IMR-90 (cell line): ENCODE measurements around the gene GABPA. TPM values are rescaled to one million over a fixed set of nuclear protein-coding genes. Genes with fewer than 3 reads are reported as not detected.

Source experiments
- ATAC-seq: fragments of 200-7000 bp; cut with Tn5 transposase; 2 replicates; pipeline ENCODE4 v1.9.1; 2020; ENCODE audit warnings: low read depth, mild to moderate bottlenecking, moderate library complexity
- BruUV-seq: library from RNA; stranded (reverse); fragments of 400-500 nt; replicated peaks from 2 replicates; lab custom pipeline; 2021; lab: Mats Ljungman, UMichigan
- CTCF ChIA-PET: fragments of 300-600 bp; formaldehyde crosslinking; extraction: SDS; loops from one replicate; lab custom pipeline; 2021; ENCODE audit warnings: antibody characterized with exemption; lab: Yijun Ruan, JAX
- POLR2A ChIA-PET: fragments of 300-600 bp; sonication (Branson Sonifier 250); formaldehyde crosslinking; loops from one replicate; lab custom pipeline; 2022; ENCODE audit warnings: antibody characterized with exemption; ENCODE audit not compliant: unreplicated experiment; lab: Charles Lee
- DNase-seq: peaks from one replicate; pipeline ENCODE4 v3.0.0; 2013
- H2AFZ ChIP-seq: replicated peaks from 2 replicates; pipeline ENCODE3; 2013; ENCODE audit warnings: low read length, mild to moderate bottlenecking; ENCODE audit not compliant: poor library complexity
- H2AK5ac ChIP-seq: 2 replicates; pipeline ENCODE4 v1.6.1; 2013; ENCODE audit warnings: low read depth, low read length, inconsistent platforms
- H2AK9ac ChIP-seq: replicated peaks from 2 replicates; pipeline ENCODE3; 2013; ENCODE audit warnings: mild to moderate bottlenecking, low read depth, low read length, moderate library complexity; ENCODE audit not compliant: poor library complexity
- H2BK120ac ChIP-seq: 2 replicates; pipeline ENCODE4 v1.6.1; 2013; ENCODE audit warnings: low read depth, low read length, inconsistent platforms
- H2BK15ac ChIP-seq: 3 replicates; pipeline ENCODE4 v1.6.1; 2013; ENCODE audit warnings: low read depth, low read length, inconsistent platforms
- H2BK20ac ChIP-seq: 2 replicates; pipeline ENCODE4 v1.6.1; 2013; ENCODE audit warnings: low read depth, mild to moderate bottlenecking, inconsistent platforms, low read length, moderate library complexity
- H2BK5ac ChIP-seq: 2 replicates; pipeline ENCODE4 v1.6.1; 2013; ENCODE audit warnings: mild to moderate bottlenecking, low read depth, low read length, inconsistent platforms; ENCODE audit not compliant: poor library complexity, severe bottlenecking
- H3K14ac ChIP-seq: replicated peaks from 2 replicates; pipeline ENCODE4 v1.6.1; 2013; ENCODE audit warnings: low read depth, low read length, inconsistent platforms
- H3K18ac ChIP-seq: 2 replicates; pipeline ENCODE4 v1.6.1; 2013; ENCODE audit warnings: low read depth, low read length, control low read depth
- H3K23ac ChIP-seq: 2 replicates; pipeline ENCODE4 v1.6.1; 2013; ENCODE audit warnings: low read depth, low read length, inconsistent platforms
- H3K27ac ChIP-seq: 2 replicates; pipeline ENCODE4 v1.5.1; 2013; ENCODE audit warnings: mild to moderate bottlenecking, control low read depth, low read length; ENCODE audit not compliant: insufficient read depth
- H3K27me3 ChIP-seq: 2 replicates; pipeline ENCODE4 v1.6.1; 2013; ENCODE audit warnings: low read length; ENCODE audit not compliant: control insufficient read depth, insufficient read depth
- H3K36me3 ChIP-seq: 2 replicates; pipeline ENCODE4 v1.6.1; 2013; ENCODE audit warnings: low read length, mixed read lengths; ENCODE audit not compliant: control insufficient read depth, insufficient read depth
- H3K4ac ChIP-seq: 2 replicates; pipeline ENCODE4 v1.6.1; 2013; ENCODE audit warnings: low read depth, low read length, inconsistent platforms
- H3K4me1 ChIP-seq: 2 replicates; pipeline ENCODE4 v1.6.1; 2013; ENCODE audit warnings: low read length, mixed read lengths; ENCODE audit not compliant: control insufficient read depth, insufficient read depth
- H3K4me2 ChIP-seq: 2 replicates; pipeline ENCODE4 v1.6.1; 2013; ENCODE audit warnings: low read depth, mild to moderate bottlenecking, control low read depth, low read length, moderate library complexity
- H3K4me3 ChIP-seq: 2 replicates; pipeline ENCODE4 v1.5.1; 2013; ENCODE audit warnings: low read depth, mild to moderate bottlenecking, control low read depth, low read length, moderate library complexity; ENCODE audit not compliant: insufficient read depth
- H3K56ac ChIP-seq: 2 replicates; pipeline ENCODE4 v1.6.1; 2013; ENCODE audit warnings: low read length, inconsistent platforms; ENCODE audit not compliant: insufficient read depth; ENCODE audit errors: extremely low read depth
- H3K79me1 ChIP-seq, 2 experiments: 2 replicates each; pipeline ENCODE4 v1.6.1; 2013; ENCODE audit warnings: low read length in 2 of 2, inconsistent platforms in 1 of 2, low read depth in 1 of 2
- H3K9ac ChIP-seq: 2 replicates; pipeline ENCODE4 v1.6.1; 2013; ENCODE audit warnings: low read depth, low read length, control low read depth
- H3K9me1 ChIP-seq: 2 replicates; pipeline ENCODE4 v1.6.1; 2013; ENCODE audit warnings: low read length, inconsistent platforms; ENCODE audit not compliant: insufficient read depth
- H3K9me3 ChIP-seq: 2 replicates; pipeline ENCODE4 v1.6.1; 2013; ENCODE audit warnings: low read length; ENCODE audit not compliant: control insufficient read depth, insufficient read depth
- H4K20me1 ChIP-seq: 2 replicates; pipeline ENCODE4 v1.6.1; 2013; ENCODE audit warnings: low read length, inconsistent platforms; ENCODE audit not compliant: insufficient read depth
- H4K5ac ChIP-seq: 2 replicates; pipeline ENCODE4 v1.6.1; 2013; ENCODE audit warnings: mild to moderate bottlenecking, low read depth, low read length, control low read depth
- H4K8ac ChIP-seq, 2 experiments: 2 replicates each; pipeline ENCODE4 v1.6.1; 2013; ENCODE audit warnings: low read depth in 2 of 2, low read length in 2 of 2, control low read depth in 1 of 2, inconsistent platforms in 1 of 2
- H4K91ac ChIP-seq: 2 replicates; pipeline ENCODE4 v1.6.1; 2013; ENCODE audit warnings: low read depth, low read length, inconsistent platforms; ENCODE audit not compliant: insufficient read depth
- BHLHE40 ChIP-seq: fragments of 150-350 bp; IDR thresholded peaks from 2 replicates; pipeline ENCODE4 v1.6.1; 2016; ENCODE audit warnings: mild to moderate bottlenecking, low read depth, low read length
- CHD1 ChIP-seq: IDR thresholded peaks from 2 replicates; pipeline ENCODE4 v1.6.1; 2012; ENCODE audit warnings: low read depth, low read length, improper control_type of control experiment
- CTCF ChIP-seq: conservative IDR thresholded peaks from 2 replicates; pipeline ENCODE4 v1.5.1; 2012; ENCODE audit warnings: mild to moderate bottlenecking, low read depth, low read length, improper control_type of control experiment
- ELK1 ChIP-seq: fragments of 150-350 bp; IDR thresholded peaks from 2 replicates; pipeline ENCODE4 v1.6.1; 2016; ENCODE audit warnings: low read depth, mild to moderate bottlenecking, low read length, moderate library complexity, borderline replicate concordance
- FOS ChIP-seq: fragments of 150-350 bp; IDR thresholded peaks from 2 replicates; pipeline ENCODE4 v1.6.1; 2016; ENCODE audit warnings: low read depth, low read length
- MAFK ChIP-seq: IDR thresholded peaks from 2 replicates; pipeline ENCODE4 v1.6.1; 2012; ENCODE audit warnings: low read depth, low read length, improper control_type of control experiment
- MAZ ChIP-seq: IDR thresholded peaks from 2 replicates; pipeline ENCODE4 v1.6.1; 2012; ENCODE audit warnings: low read depth, mild to moderate bottlenecking, low read length, improper control_type of control experiment, moderate library complexity, borderline replicate concordance
- POLR2A ChIP-seq: IDR thresholded peaks from 2 replicates; pipeline ENCODE4 v1.6.1; 2012; ENCODE audit warnings: mild to moderate bottlenecking, low read depth, low read length
- RCOR1 ChIP-seq: IDR thresholded peaks from 2 replicates; pipeline ENCODE4 v1.6.1; 2012; ENCODE audit warnings: mild to moderate bottlenecking, low read length, improper control_type of control experiment; ENCODE audit not compliant: insufficient replicate concordance
- RFX5 ChIP-seq: IDR thresholded peaks from 2 replicates; pipeline ENCODE4 v1.8.0; 2012; ENCODE audit warnings: low read depth, mild to moderate bottlenecking, low read length, moderate library complexity
- USF2 ChIP-seq: fragments of 150-350 bp; IDR thresholded peaks from 2 replicates; pipeline ENCODE4 v1.6.1; 2017; ENCODE audit warnings: mild to moderate bottlenecking, antibody characterized with exemption, low read length, low read depth
- dilution Hi-C: fragments of 300-500 bp; cut with HindIII; formaldehyde crosslinking; loops from one replicate; pipeline ENCODE4 v1.14.3; 2018; ENCODE audit warnings: low sequenced_read_pairs; ENCODE audit not compliant: unreplicated experiment
- in situ Hi-C: fragments of 300-500 bp; cut with MboI; formaldehyde crosslinking; loops from 3 replicates; pipeline ENCODE4 v1.14.3; 2019; ENCODE audit warnings: low sequenced_read_pairs, inconsistent platforms, mixed read lengths
- intact Hi-C: fragments of 100-400 bp; cut with micrococcal nuclease; formaldehyde crosslinking; loops from 2 replicates; pipeline ENCODE4 v1.10.0; 2022
- polyA plus RNA-seq, 3 experiments: library from polyadenylated mRNA; depleted of rRNA; stranded (reverse); fragments of >200 nt; gene quantifications; 2 replicates each; pipeline ENCODE4 v1.2.3, GENCODE V29; 2012; ENCODE audit warnings: low replicate concordance in 1 of 3
- total RNA-seq: library from RNA; depleted of rRNA; stranded (reverse); fragments of >200 nt; gene quantifications from 2 replicates; pipeline ENCODE4 v1.2.3, GENCODE V29; 2012

Gene GABPA
- total and polyA plus RNA-seq, 2 of the 4 experiments (the other 2 are of a cell fraction), result 9.0 to 17.0 TPM

- no peak for TF ChIP-seq ELK1
- no peak for TF ChIP-seq FOS
Observed at GRCh38 chr21:25790122-25790877, 55.5 kb downstream of the GABPA start (continued).

GRCh38 chr21:25790878-25791204 is 56.1 kb downstream of the GABPA start:
- Histone ChIP-seq H3K4me2 (peak overlapping the region; percentile 75), H2BK120ac (no peak overlapping the region), H3K9ac (no peak overlapping the region), H3K4me1 (no peaks in the 10 kb centered on the region), H3K27me3 (peaks cover 4% of the 10 kb centered on the region), H2BK20ac (no peak overlapping the region; the same call in 1 of the 2 replicates), H4K20me1 (no peaks in the 10 kb centered on the region), H3K23ac (peak overlapping the region; percentile 25; the same call in 1 of the 2 replicates), H3K4ac (no peak overlapping the region), H2BK15ac (no peak overlapping the region), H3K9me3 (no peaks in the 10 kb centered on the region), H3K14ac (no peak overlapping the region), H3K9me1 (no peaks in the 10 kb centered on the region), H2AFZ (no peak overlapping the region), H4K5ac (peak overlapping the region; percentile 31; the same call in 1 of the 2 replicates), H4K91ac (no peak overlapping the region), H4K8ac (peak overlapping the region; percentile 59 to 92), H3K79me1 (no peaks in the 10 kb centered on the region), H3K4me3 (no peak overlapping the region), H2AK9ac (no peak overlapping the region), H3K56ac (no peak overlapping the region), H2BK5ac (no peak overlapping the region), H3K18ac (no peak overlapping the region), H3K27ac (no peak overlapping the region), H3K36me3 (no peaks in the 10 kb centered on the region), H2AK5ac (no peak overlapping the region)
- CTCF ChIA-PET, result no interaction called here
- DNase-seq, result no peak
- in situ Hi-C loops (no loop called here), dilution Hi-C loops (no loop called here), intact Hi-C loops (loop anchor here (5.0 kb wide), 1 partner anchor 926 kb away; no protein-coding TSS in a partner anchor)
- no peak for ATAC-seq
- BruUV-seq, result no TSS peak
- POLR2A ChIA-PET, result no interaction called here
- TF ChIP-seq CHD1 (no peak), ELK1 (no peak), RCOR1 (no peak), MAFK (no peak), USF2 (no peak), BHLHE40 (no peak), RFX5 (no peak), MAZ (no peak), CTCF (no peak), POLR2A (no peak)
